HT-29 (cell line): Measurements from ENCODE around the gene UVRAG. TPM values are rescaled to one million over a fixed set of nuclear protein-coding genes. Genes with fewer than 3 reads are reported as not detected.

Experiments used
- DNase-seq: peaks from one replicate; pipeline ENCODE4 v3.0.0-alpha.2; 2015; ENCODE audit warnings: low spot score
- total RNA-seq: library from RNA; depleted of rRNA; stranded (reverse); fragments of >200 nt; shearing (Covaris generic); gene quantifications from 2 replicates; pipeline ENCODE4 v1.2.3, GENCODE V29; 2014; rRNA removed

UVRAG gene
- 11.9 and 12.1 TPM in 2 replicates for total RNA-seq

- DNase-seq: peak; percentile 100
Measured at GRCh38 chr11:75814677-75815344, at the start of gene UVRAG. UVRAG (plus strand) TSS chr11:75815210; CDS start chr11:75815408, 198 bp downstream.

GRCh38 chr11:75766443-75767227 lies 48.4 kb upstream of the UVRAG start:
- DNase-seq: no peak

- no peak for DNase-seq
Measured at GRCh38 chr11:75767228-75767572, 47.8 kb upstream of the UVRAG start.

- no peak for DNase-seq
Measured at GRCh38 chr11:75767793-75768111, 47.3 kb upstream of the UVRAG start.

GRCh38 chr11:75768112-75768908 lies 46.7 kb upstream of the UVRAG start, which contains the start of gene DGAT2:
DGAT2 (plus strand) TSS chr11:75768778; CDS start chr11:75768992, 214 bp downstream.
- peak; percentile 86 for DNase-seq

GRCh38 chr11:75768909-75769771 lies 45.9 kb upstream of the UVRAG start:
- DNase-seq: peak; percentile 38

- DNase-seq: no peak
Measured at GRCh38 chr11:75770102-75770501, 44.9 kb upstream of the UVRAG start.

GRCh38 chr11:75771646-75772410 lies 43.2 kb upstream of the UVRAG start:
- DNase-seq: no peak

- DNase-seq: no peak
Measured at GRCh38 chr11:75773595-75774353, 41.2 kb upstream of the UVRAG start.

- no peak for DNase-seq
Measured at GRCh38 chr11:75775056-75775455, 40.0 kb upstream of the UVRAG start.

- no peak for DNase-seq
Measured at GRCh38 chr11:75776546-75776945, 38.5 kb upstream of the UVRAG start.

- no peak for DNase-seq
Measured at GRCh38 chr11:75777461-75778110, 37.4 kb upstream of the UVRAG start.

- DNase-seq: no peak
Measured at GRCh38 chr11:75778962-75779361, 36.0 kb upstream of the UVRAG start.

GRCh38 chr11:75779960-75780359 lies 35.0 kb upstream of the UVRAG start:
- DNase-seq: no peak

- no peak for DNase-seq
Measured at GRCh38 chr11:75780888-75781287, 34.1 kb upstream of the UVRAG start.

GRCh38 chr11:75781296-75781695 lies 33.7 kb upstream of the UVRAG start:
- no peak for DNase-seq

- no peak for DNase-seq
Measured at GRCh38 chr11:75781831-75782230, 33.2 kb upstream of the UVRAG start.

GRCh38 chr11:75782540-75783263 lies 32.3 kb upstream of the UVRAG start:
- peak; percentile 20 for DNase-seq
